Measurements from ENCODE around the gene GPR17. TPM values are rescaled to one million over a fixed set of nuclear protein-coding genes. Genes with fewer than 3 reads are reported as not detected.

The GPR17 gene
- total RNA-seq, 5 donors from 2014 or later (not counting 1 experiment from before 2014, with no cell fraction given), result not detected

GRCh38 chr2:127670957-127671290 lies 25.0 kb downstream of the GPR17 start:
- H3K4me3 ChIP-seq (ENCODE audit: control insufficient read depth in 1 of 2, extremely low read depth in 1 of 2, low read length in 1 of 2), result no peak overlapping the region
- H3K4me3 Mint-ChIP-seq, result no peak overlapping the region
- H3K27me3 Mint-ChIP-seq, result peaks cover 40 to 58% of the 10 kb centered on the region in 2 donors
- H3K9me3 Mint-ChIP-seq, result no peaks in the 10 kb centered on the region
- no peaks in the 10 kb centered on the region for H3K9me3 ChIP-seq
- no peak overlapping the region for H3K27ac Mint-ChIP-seq
- ChIA-PET POLR2A (no interaction called here), CTCF (no interaction called here)
- no peaks in the 10 kb centered on the region for H3K36me3 ChIP-seq (ENCODE audit: control insufficient read depth in 2 of 2, extremely low read depth in 1 of 2, insufficient read depth in 1 of 2, low read length in 1 of 2)
- peaks cover 1 to 51% of the 10 kb centered on the region in 2 experiments for H3K27me3 ChIP-seq (replicated peaks in 1 of 2; ENCODE audit: control insufficient read depth in 2 of 2, extremely low read depth in 1 of 2, insufficient read depth in 2 of 2, low read length in 1 of 2)
- no CpG with 5 or more reads among the region's 5 CpGs for WGBS (ENCODE audit: insufficient coverage)
- H3K36me3 Mint-ChIP-seq, result no peaks in the 10 kb centered on the region
- peaks cover 0 to 13% of the 10 kb centered on the region in 2 experiments for H3K4me1 ChIP-seq (ENCODE audit: control insufficient read depth in 1 of 2, extremely low read depth in 1 of 2, insufficient read depth in 2 of 2, low read length in 2 of 2)
- no peak overlapping the region for H3K27ac ChIP-seq (ENCODE audit: low read length)
- ATAC-seq (replicated peaks in 1 of 4) (no peak), DNase-seq (no peak)
- H3K4me1 Mint-ChIP-seq, result peaks cover 7 to 12% (median 8%) of the 10 kb centered on the region in 3 donors

GRCh38 chr2:127671557-127672302 lies 25.8 kb downstream of the GPR17 start:
- ATAC-seq (replicated peaks in 1 of 4) (no peak), DNase-seq (no peak)
- H3K9me3 Mint-ChIP-seq, result no peaks in the 10 kb centered on the region
- WGBS (ENCODE audit: insufficient coverage), result 70% methylated on average over 9 of the region's 14 CpGs
- ChIA-PET POLR2A (no interaction called here), CTCF (no interaction called here)
- H3K36me3 Mint-ChIP-seq, result no peaks in the 10 kb centered on the region
- H3K9me3 ChIP-seq, result no peaks in the 10 kb centered on the region
- H3K4me3 Mint-ChIP-seq, result no peak overlapping the region
- no peak overlapping the region for H3K27ac ChIP-seq (ENCODE audit: low read length)
- peaks cover 34 to 58% of the 10 kb centered on the region in 2 donors for H3K27me3 Mint-ChIP-seq
- H3K4me3 ChIP-seq (ENCODE audit: control insufficient read depth in 1 of 2, extremely low read depth in 1 of 2, low read length in 1 of 2), result no peak overlapping the region
- peaks cover 0 to 59% of the 10 kb centered on the region in 2 experiments for H3K27me3 ChIP-seq (replicated peaks in 1 of 2; ENCODE audit: control insufficient read depth in 2 of 2, extremely low read depth in 1 of 2, insufficient read depth in 2 of 2, low read length in 1 of 2)
- no peak overlapping the region for H3K27ac Mint-ChIP-seq
- H3K4me1 Mint-ChIP-seq, result peaks cover 7 to 14% (median 8%) of the 10 kb centered on the region in 3 donors
- no peaks in the 10 kb centered on the region for H3K36me3 ChIP-seq (ENCODE audit: control insufficient read depth in 2 of 2, extremely low read depth in 1 of 2, insufficient read depth in 1 of 2, low read length in 1 of 2)
- peaks cover 0 to 14% of the 10 kb centered on the region in 2 experiments for H3K4me1 ChIP-seq (ENCODE audit: control insufficient read depth in 1 of 2, extremely low read depth in 1 of 2, insufficient read depth in 2 of 2, low read length in 2 of 2)

- Mint-ChIP-seq H3K27ac (no peak overlapping the region), H3K4me1 (peaks cover 7 to 14% (median 8%) of the 10 kb centered on the region in 3 donors), H3K27me3 (peaks cover 33 to 59% of the 10 kb centered on the region in 2 donors), H3K9me3 (no peaks in the 10 kb centered on the region), H3K4me3 (no peak overlapping the region), H3K36me3 (no peaks in the 10 kb centered on the region)
- peaks cover 0 to 62% of the 10 kb centered on the region in 2 experiments for H3K27me3 ChIP-seq (replicated peaks in 1 of 2; ENCODE audit: control insufficient read depth in 2 of 2, extremely low read depth in 1 of 2, insufficient read depth in 2 of 2, low read length in 1 of 2)
- H3K36me3 ChIP-seq (ENCODE audit: control insufficient read depth in 2 of 2, extremely low read depth in 1 of 2, insufficient read depth in 1 of 2, low read length in 1 of 2), result no peaks in the 10 kb centered on the region
- no peak overlapping the region for H3K4me3 ChIP-seq (ENCODE audit: control insufficient read depth in 1 of 2, extremely low read depth in 1 of 2, low read length in 1 of 2)
- no peak for DNase-seq
- H3K4me1 ChIP-seq (ENCODE audit: control insufficient read depth in 1 of 2, extremely low read depth in 1 of 2, insufficient read depth in 2 of 2, low read length in 2 of 2), result peaks cover 0 to 14% of the 10 kb centered on the region in 2 experiments
- no peak overlapping the region for H3K27ac ChIP-seq (ENCODE audit: low read length)
- H3K9me3 ChIP-seq, result no peaks in the 10 kb centered on the region
- WGBS (ENCODE audit: insufficient coverage), result 81% methylated on average over 18 of the region's 20 CpGs
- CTCF ChIA-PET, result no interaction called here
- POLR2A ChIA-PET, result no interaction called here
- ATAC-seq (replicated peaks in 1 of 4), result no peak
Measured at GRCh38 chr2:127672341-127673224, 26.6 kb downstream of the GPR17 start.

- Mint-ChIP-seq H3K27ac (no peak overlapping the region), H3K36me3 (no peaks in the 10 kb centered on the region), H3K9me3 (no peaks in the 10 kb centered on the region), H3K4me3 (peak overlapping the region in 2 of 3 donors; percentile 45 to 84), H3K4me1 (peaks cover 7 to 14% (median 8%) of the 10 kb centered on the region in 3 donors), H3K27me3 (peaks cover 34 to 62% of the 10 kb centered on the region in 2 donors)
- Histone ChIP-seq H3K4me1 (ENCODE audit: control insufficient read depth in 1 of 2, extremely low read depth in 1 of 2, insufficient read depth in 2 of 2, low read length in 2 of 2) (peaks cover 0 to 14% of the 10 kb centered on the region in 2 experiments), H3K27me3 (replicated peaks in 1 of 2; ENCODE audit: control insufficient read depth in 2 of 2, extremely low read depth in 1 of 2, insufficient read depth in 2 of 2, low read length in 1 of 2) (peaks cover 0 to 61% of the 10 kb centered on the region in 2 experiments), H3K4me3 (ENCODE audit: control insufficient read depth in 1 of 2, extremely low read depth in 1 of 2, low read length in 1 of 2) (no peak overlapping the region), H3K27ac (ENCODE audit: low read length) (no peak overlapping the region), H3K36me3 (ENCODE audit: control insufficient read depth in 2 of 2, extremely low read depth in 1 of 2, insufficient read depth in 1 of 2, low read length in 1 of 2) (no peaks in the 10 kb centered on the region), H3K9me3 (no peaks in the 10 kb centered on the region)
- POLR2A ChIA-PET, result no interaction called here
- no peak for DNase-seq
- no peak for ATAC-seq (replicated peaks in 1 of 4)
- WGBS (ENCODE audit: insufficient coverage), result 90% methylated on average over 15 of the region's 17 CpGs
- CTCF ChIA-PET, result no interaction called here
Measured at GRCh38 chr2:127673291-127674069, 27.5 kb downstream of the GPR17 start.

GRCh38 chr2:127674241-127675209 lies 28.6 kb downstream of the GPR17 start:
- peak overlapping the region in 1 of 2 donors; percentile 28 for H3K4me3 ChIP-seq (ENCODE audit: control insufficient read depth in 1 of 2, extremely low read depth in 1 of 2, low read length in 1 of 2)

More at GRCh38 chr2:127674241-127675209, 28.6 kb downstream of the GPR17 start:
- ChIA-PET POLR2A (interaction anchor here in 1 of 2 donors (1.1 kb wide), 1 partner anchor 28 kb away, joined by 5 read pairs; no protein-coding TSS in a partner anchor), CTCF (no interaction called here)
- no peak overlapping the region for H3K27ac Mint-ChIP-seq
- Histone ChIP-seq H3K27me3 (replicated peaks in 1 of 2; ENCODE audit: control insufficient read depth in 2 of 2, extremely low read depth in 1 of 2, insufficient read depth in 2 of 2, low read length in 1 of 2) (peaks cover 0 to 69% of the 10 kb centered on the region in 2 experiments), H3K4me1 (ENCODE audit: control insufficient read depth in 1 of 2, extremely low read depth in 1 of 2, insufficient read depth in 2 of 2, low read length in 2 of 2) (peaks cover 0 to 14% of the 10 kb centered on the region in 2 experiments), H3K36me3 (ENCODE audit: control insufficient read depth in 2 of 2, extremely low read depth in 1 of 2, insufficient read depth in 1 of 2, low read length in 1 of 2) (no peaks in the 10 kb centered on the region), H3K27ac (ENCODE audit: low read length) (no peak overlapping the region), H3K9me3 (no peaks in the 10 kb centered on the region)
- WGBS (ENCODE audit: insufficient coverage), result 8% methylated on average over 48 of the region's 72 CpGs
- H3K27me3 Mint-ChIP-seq, result peaks cover 37 to 66% of the 10 kb centered on the region in 2 donors
- peak overlapping the region; percentile 45 to 84 (median 75) for H3K4me3 Mint-ChIP-seq
- H3K9me3 Mint-ChIP-seq, result no peaks in the 10 kb centered on the region
- DNase-seq (peak in 8 of 35 experiments; percentile 13 to 25 (median 21)), ATAC-seq (replicated peaks in 1 of 4) (peak; percentile 38 to 62 (median 54))
- no peaks in the 10 kb centered on the region for H3K36me3 Mint-ChIP-seq
- peaks cover 7 to 14% (median 8%) of the 10 kb centered on the region in 3 donors for H3K4me1 Mint-ChIP-seq

Measured in T-cell (primary cell).